GM10266 (cell line): ENCODE data around the gene PSMG1.
"Not testable (repeated sequence)": the region's sequence is repeated elsewhere in the genome, so short reads cannot be mapped to it uniquely, and the experiment has no call there.

Experiments
- DNase-seq: peaks from one replicate; pipeline ENCODE4 v3.0.0; 2012; ENCODE audit errors: extremely low spot score
- CTCF ChIP-seq: IDR thresholded peaks from 2 replicates; pipeline ENCODE4 v1.5.1; 2012; ENCODE audit warnings: mild to moderate bottlenecking, low read depth; ENCODE audit not compliant: control insufficient read depth, insufficient read depth; ENCODE audit errors: missing control alignments

PSMG1 gene

GRCh38 chr21:39136138-39136537, 47.1 kb downstream of the PSMG1 start:
- TF ChIP-seq CTCF: peak; percentile 32
- not testable (repeated sequence) for DNase-seq

GRCh38 chr21:39134288-39134810, 48.9 kb downstream of the PSMG1 start:
- no peak for DNase-seq
- no peak for TF ChIP-seq CTCF

- TF ChIP-seq CTCF: no peak
- no peak for DNase-seq
These were observed 51.0 kb downstream of the PSMG1 start for GRCh38 chr21:39132248-39132647.

- DNase-seq: no peak
- TF ChIP-seq CTCF: no peak
These were observed 51.5 kb downstream of the PSMG1 start for GRCh38 chr21:39131791-39132190.

DNA sequence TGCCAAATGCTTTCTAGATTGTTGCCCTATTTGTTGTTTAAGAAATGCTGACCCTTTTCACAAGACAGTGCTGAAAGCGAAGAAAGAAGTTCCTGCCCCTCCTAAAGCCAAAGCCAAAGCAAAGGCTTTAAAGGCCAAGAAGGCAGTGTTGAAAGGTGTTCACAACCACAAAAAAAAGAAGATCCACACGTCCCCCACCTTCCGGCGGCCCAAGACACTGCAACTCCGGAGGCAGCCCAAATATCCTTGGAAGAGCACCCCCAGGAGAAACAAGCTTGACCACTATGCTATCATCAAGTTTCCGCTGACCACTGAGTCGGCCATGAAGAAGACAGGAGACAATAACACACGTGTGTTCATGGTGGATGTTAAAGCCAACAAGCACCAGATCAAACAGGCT, 55.7 kb downstream of the PSMG1 start:
- no peak for DNase-seq
- no peak for TF ChIP-seq CTCF

DNA sequence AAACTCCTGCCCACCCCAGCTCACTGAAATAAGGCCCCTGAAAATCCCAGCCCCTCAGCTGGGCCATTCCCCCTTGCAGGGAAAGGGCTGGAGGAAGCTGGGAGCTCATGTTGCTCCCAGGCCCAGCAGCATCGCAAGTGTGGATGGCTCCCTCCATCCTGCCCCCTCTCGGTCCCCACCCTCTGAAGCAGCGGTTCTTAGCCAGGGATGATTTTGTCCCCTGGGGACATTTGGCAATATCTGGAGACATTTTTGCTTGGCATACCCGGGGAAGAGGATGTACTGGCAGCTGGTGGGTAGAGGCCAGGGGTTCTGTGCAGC, 56.8 kb downstream of the PSMG1 start:
- no peak for TF ChIP-seq CTCF
- no peak for DNase-seq

DNA sequence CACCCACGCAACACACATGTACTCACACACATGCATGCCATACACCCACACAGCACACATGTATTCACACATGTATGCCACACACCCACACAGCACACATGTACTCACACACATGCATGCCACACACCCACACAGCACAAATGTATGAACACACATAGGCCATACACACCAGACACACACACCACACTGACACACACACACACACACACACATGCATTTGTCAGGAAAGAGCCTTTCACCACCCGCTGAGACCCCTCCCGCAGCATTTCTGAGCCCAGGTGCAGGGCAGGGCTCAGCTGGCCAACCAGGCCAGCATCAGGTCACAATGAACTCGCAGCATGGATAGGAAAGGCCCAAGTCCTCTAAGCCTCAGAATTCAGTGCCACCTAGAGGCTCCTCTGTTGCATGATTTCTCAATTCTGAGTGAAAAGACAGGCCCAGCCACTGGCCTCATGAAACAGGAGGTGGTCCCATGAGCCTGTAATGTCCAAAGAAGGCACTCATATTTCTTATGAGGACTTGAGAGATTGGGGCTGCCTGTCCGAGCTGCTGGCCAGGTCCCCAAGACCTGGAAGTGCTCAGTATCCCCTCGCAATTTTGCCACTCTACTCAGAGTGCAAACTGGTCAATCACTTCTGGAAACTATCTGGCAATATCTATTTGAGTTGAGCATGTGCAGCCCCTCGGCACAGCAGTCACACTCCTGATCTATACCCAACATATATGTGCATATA, 57.3 kb downstream of the PSMG1 start:
- TF ChIP-seq CTCF: peak; percentile 52

More for the DNA sequence above, 57.3 kb downstream of the PSMG1 start:
- peak; percentile 35 for DNase-seq
